Bronchial epithelial cell (primary cell): ENCODE data around the gene ARHGEF33. TPM values are rescaled to one million over a fixed set of nuclear protein-coding genes. Genes with fewer than 3 reads are reported as not detected.

Source experiments
- DNase-seq: peaks from one replicate; pipeline ENCODE4 v3.0.0-alpha.2; 2010; ENCODE audit warnings: low read depth
- FAIRE-seq: peaks from 2 replicates; lab custom pipeline; 2011; peaks lifted over from hg19 to GRCh38; lab: Jason Lieb, UNC
- H3K27me3 ChIP-seq: 2 replicates; pipeline ENCODE4 v1.5.1; 2011; ENCODE audit warnings: low read length; ENCODE audit not compliant: control insufficient read depth, insufficient read depth
- H3K36me3 ChIP-seq: 2 replicates; pipeline ENCODE4 v1.5.1; 2011; ENCODE audit warnings: low read length; ENCODE audit not compliant: control insufficient read depth, insufficient read depth
- H3K4me3 ChIP-seq: 2 replicates; pipeline ENCODE4 v1.5.1; 2011; ENCODE audit warnings: mild to moderate bottlenecking, low read depth, low read length, control low read depth
- CTCF ChIP-seq: IDR thresholded peaks from 2 replicates; pipeline ENCODE4 v1.5.1; 2011; ENCODE audit warnings: mild to moderate bottlenecking, moderate library complexity, low read length, control low read depth, inconsistent platforms; ENCODE audit not compliant: insufficient read depth, severe bottlenecking
- total RNA-seq: library from RNA; depleted of rRNA; stranded (reverse); fragments of >200 nt; gene quantifications from 2 replicates; pipeline ENCODE4 v1.2.1, GENCODE V29; 2014

The ARHGEF33 gene
- total RNA-seq, 1 donor from 2014 or later: 0.26 TPM

- no peaks in the 10 kb centered on the region for H3K27me3 ChIP-seq
- DNase-seq: peak; percentile 89
- peak; percentile 82 for TF ChIP-seq CTCF
- FAIRE-seq: no peak
- no peaks in the 10 kb centered on the region for H3K36me3 ChIP-seq
- H3K4me3 ChIP-seq: no peak overlapping the region
Observed at GRCh38 chr2:38947241-38948239, 57.9 kb downstream of the ARHGEF33 start.

- Histone ChIP-seq H3K4me3 (no peak overlapping the region), H3K36me3 (no peaks in the 10 kb centered on the region), H3K27me3 (no peaks in the 10 kb centered on the region)
- FAIRE-seq (no peak), DNase-seq (no peak)
- no peak for TF ChIP-seq CTCF
Observed at GRCh38 chr2:38948387-38948882, 58.8 kb downstream of the ARHGEF33 start.

- FAIRE-seq: no peak
- Histone ChIP-seq H3K27me3 (no peaks in the 10 kb centered on the region), H3K4me3 (no peak overlapping the region), H3K36me3 (no peaks in the 10 kb centered on the region)
- DNase-seq: no peak
- TF ChIP-seq CTCF: no peak
Observed at GRCh38 chr2:38948995-38949394, 59.3 kb downstream of the ARHGEF33 start.

GRCh38 chr2:38951766-38952165 is 62.1 kb downstream of the ARHGEF33 start:
- no peak for TF ChIP-seq CTCF
- FAIRE-seq: no peak
- no peak for DNase-seq
- no peaks in the 10 kb centered on the region for H3K27me3 ChIP-seq
- H3K36me3 ChIP-seq: no peaks in the 10 kb centered on the region
- H3K4me3 ChIP-seq: no peak overlapping the region

- Histone ChIP-seq H3K27me3 (peaks cover 3% of the 10 kb centered on the region), H3K4me3 (no peak overlapping the region), H3K36me3 (no peaks in the 10 kb centered on the region)
- FAIRE-seq (no peak), DNase-seq (no peak)
- TF ChIP-seq CTCF: no peak
Observed at GRCh38 chr2:38957972-38958371, 68.3 kb downstream of the ARHGEF33 start.
